ENCODE data around the gene ZMAT3.
"Not testable (repeated sequence)": the region's sequence is repeated elsewhere in the genome, so short reads cannot be mapped to it uniquely, and the experiment has no call there.

Gene ZMAT3, protein sequence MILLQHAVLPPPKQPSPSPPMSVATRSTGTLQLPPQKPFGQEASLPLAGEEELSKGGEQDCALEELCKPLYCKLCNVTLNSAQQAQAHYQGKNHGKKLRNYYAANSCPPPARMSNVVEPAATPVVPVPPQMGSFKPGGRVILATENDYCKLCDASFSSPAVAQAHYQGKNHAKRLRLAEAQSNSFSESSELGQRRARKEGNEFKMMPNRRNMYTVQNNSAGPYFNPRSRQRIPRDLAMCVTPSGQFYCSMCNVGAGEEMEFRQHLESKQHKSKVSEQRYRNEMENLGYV

DNA sequence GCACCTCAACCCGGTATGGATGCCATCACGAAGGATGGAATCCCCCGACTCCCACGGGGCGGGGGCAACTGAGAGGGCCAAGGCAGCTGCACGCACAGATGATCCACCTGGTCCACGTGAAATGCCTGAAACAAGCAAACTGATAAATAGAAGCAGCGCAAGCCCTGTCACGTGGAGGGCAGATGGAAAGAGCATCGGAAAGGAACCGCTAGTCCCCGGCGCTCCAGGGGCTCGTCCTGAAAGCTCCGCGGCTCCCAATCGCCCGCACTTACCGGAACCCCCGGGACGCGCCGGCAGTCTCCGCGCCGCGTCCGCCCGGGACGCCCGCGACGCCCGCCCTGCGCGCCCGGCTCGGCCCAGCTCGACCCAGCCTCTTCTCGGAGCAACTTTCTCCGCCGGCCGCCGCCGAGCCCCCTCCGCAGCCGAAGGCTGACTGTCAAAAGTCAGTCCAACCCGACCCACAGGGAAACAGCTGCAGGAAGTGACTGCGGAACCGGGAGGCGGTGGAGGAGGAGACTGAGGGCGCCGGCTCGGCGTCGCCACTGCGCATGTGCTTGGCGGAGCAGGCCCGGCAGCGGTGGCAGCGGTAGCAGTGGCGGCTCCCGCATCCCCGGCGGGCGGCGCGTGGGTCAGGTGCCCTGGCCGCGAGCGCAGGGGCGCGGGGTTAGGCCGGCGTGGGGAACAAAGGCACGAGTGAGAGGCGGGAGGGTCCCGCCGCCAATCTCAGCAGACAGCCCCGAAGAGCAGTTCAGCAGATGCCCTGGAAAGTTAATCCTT is at the start of gene ZMAT3:
ZMAT3 (minus strand) TSS at position 487 of the 777 bp plus-strand sequence. CDS start 4,057 bp downstream, outside the sequence.
- in situ Hi-C loops (cut with MboI; ENCODE audit: low sequenced_read_pairs), result no loop called here

- in situ Hi-C loops (cut with MboI; ENCODE audit: low sequenced_read_pairs), result no loop called here
These were observed 45.2 kb upstream of the ZMAT3 start for GRCh38 chr3:179116816-179117215.

GRCh38 chr3:179115444-179115843 is 43.8 kb upstream of the ZMAT3 start:
- in situ Hi-C loops (cut with MboI; ENCODE audit: low sequenced_read_pairs), result not testable (repeated sequence)

GRCh38 chr3:179113903-179114302 is 42.3 kb upstream of the ZMAT3 start:
- in situ Hi-C loops (cut with MboI; ENCODE audit: low sequenced_read_pairs), result no loop called here

- in situ Hi-C loops (cut with MboI; ENCODE audit: low sequenced_read_pairs), result no loop called here
These were observed 36.5 kb upstream of the ZMAT3 start for GRCh38 chr3:179108086-179108485.

DNA sequence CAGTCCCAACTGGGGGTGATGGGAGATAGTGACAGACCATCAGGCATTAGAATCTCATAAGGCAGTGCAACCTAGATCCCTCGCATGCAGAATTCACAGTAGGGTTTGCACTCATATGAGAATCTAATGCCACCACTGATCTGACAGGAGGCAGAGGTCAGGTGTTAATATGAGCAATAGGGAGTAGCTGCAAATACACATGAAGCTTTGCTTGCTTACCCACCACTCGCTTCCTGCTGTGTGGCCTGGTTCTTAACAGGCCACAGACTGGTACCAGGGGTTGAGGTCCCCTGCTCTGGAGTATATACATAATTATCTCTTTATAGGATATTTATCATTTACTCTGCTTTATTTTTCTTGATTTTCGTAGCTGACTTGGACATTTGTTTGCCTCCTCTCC is 36.0 kb upstream of the ZMAT3 start:
- in situ Hi-C loops (cut with MboI; ENCODE audit: low sequenced_read_pairs), result no loop called here

- in situ Hi-C loops (cut with MboI; ENCODE audit: low sequenced_read_pairs), result no loop called here
These were observed 34.3 kb upstream of the ZMAT3 start for GRCh38 chr3:179105881-179106280.

- in situ Hi-C loops (cut with MboI; ENCODE audit: low sequenced_read_pairs), result no loop called here
These were observed 29.0 kb upstream of the ZMAT3 start for GRCh38 chr3:179100652-179101051.

DNA sequence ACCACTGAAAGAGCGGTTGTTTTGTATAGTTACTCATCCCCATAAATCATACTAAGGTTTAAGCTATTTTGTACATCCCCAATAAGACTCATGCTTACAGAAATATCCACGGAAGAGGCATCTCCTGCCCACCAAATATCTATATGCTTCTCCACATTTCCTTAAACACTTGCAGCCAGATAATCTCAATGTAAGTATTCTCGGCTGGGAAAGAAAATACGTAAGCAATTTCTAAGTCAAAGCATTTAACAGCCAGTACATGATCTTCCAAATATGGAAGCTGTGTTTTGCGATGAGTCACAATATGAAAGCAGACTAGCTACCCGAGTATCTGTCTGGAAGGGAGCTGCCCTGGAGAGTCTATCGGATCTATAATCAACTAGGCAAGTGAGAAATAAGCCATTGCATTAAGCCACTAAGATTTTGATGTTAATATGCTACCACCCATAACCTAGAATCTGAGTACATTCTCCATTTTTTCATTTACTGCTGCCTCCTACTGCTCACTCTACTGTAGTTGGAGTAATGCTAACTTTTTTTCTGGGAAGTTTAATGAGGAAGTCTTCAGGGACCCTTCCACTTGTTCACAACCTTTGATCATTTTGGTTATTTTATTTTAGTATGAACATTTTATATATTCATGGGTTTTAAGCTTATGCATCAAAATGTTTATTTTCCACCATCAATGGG is 26.9 kb upstream of the ZMAT3 start:
- in situ Hi-C loops (cut with MboI; ENCODE audit: low sequenced_read_pairs), result no loop called here

DNA sequence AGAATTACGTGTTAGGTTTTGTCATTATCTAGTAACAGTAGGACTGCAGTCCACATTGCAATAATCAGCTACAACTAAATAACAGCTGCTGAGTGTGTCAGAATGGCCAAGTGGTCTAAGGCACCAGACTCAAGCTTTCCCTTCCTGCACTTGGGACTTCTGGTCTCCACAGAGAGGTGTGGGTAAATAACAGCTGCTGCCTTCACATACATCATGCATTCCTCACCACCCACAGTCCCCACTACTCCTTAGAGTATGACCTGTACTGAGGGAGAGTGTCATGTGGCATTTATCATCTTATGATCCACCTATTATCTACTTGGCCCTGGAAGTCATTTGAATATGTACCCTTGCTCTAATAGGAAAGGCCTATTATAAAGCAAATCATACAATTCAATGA is 22.2 kb upstream of the ZMAT3 start:
- in situ Hi-C loops (cut with MboI; ENCODE audit: low sequenced_read_pairs), result no loop called here

- in situ Hi-C loops (cut with MboI; ENCODE audit: low sequenced_read_pairs), result no loop called here
These were observed 19.5 kb upstream of the ZMAT3 start for GRCh38 chr3:179091113-179091512.

GRCh38 chr3:179088306-179088705 is 16.7 kb upstream of the ZMAT3 start:
- in situ Hi-C loops (cut with MboI; ENCODE audit: low sequenced_read_pairs), result no loop called here

DNA sequence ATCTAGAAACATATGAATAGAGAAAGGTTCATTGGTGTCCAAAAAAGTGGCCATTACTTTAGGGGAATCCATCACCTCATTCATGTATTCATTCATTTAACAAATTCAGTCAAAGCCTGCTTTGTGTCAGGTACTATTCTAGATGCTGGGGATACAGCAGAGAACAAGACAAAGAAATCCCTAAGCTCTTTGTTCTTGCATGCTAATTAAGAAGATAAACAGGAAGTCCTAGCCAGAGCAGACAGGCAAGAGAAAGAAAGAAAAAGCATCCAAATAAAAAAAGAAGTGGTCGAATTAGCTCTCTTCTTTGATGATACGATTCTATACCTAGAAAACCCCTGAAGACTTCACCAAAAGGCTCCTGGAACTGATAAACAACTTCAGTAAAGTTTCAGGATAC is 12.4 kb upstream of the ZMAT3 start:
- in situ Hi-C loops (cut with MboI; ENCODE audit: low sequenced_read_pairs), result no loop called here

GRCh38 chr3:179082416-179082815 is 10.8 kb upstream of the ZMAT3 start:
- in situ Hi-C loops (cut with MboI; ENCODE audit: low sequenced_read_pairs), result no loop called here

DNA sequence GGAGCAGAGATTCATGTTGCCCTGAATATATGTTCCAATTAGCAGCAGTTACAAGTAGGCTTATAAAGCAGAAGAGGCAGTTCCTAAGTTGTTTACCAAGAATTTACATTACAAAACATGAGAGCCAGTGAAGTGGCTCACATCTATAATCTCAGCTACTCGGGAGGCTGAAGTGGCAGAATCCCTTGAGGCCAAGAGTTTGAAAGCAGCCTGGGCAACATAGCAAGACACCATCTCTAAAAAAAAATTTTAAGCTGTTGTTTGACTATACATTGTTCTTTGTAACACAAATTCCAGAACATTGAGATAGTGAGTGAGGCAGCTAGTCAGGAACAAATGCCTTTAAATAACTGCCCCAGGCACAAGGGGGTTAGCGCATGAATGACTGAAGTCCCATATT is 10.3 kb upstream of the ZMAT3 start:
- in situ Hi-C loops (cut with MboI; ENCODE audit: low sequenced_read_pairs), result no loop called here

DNA sequence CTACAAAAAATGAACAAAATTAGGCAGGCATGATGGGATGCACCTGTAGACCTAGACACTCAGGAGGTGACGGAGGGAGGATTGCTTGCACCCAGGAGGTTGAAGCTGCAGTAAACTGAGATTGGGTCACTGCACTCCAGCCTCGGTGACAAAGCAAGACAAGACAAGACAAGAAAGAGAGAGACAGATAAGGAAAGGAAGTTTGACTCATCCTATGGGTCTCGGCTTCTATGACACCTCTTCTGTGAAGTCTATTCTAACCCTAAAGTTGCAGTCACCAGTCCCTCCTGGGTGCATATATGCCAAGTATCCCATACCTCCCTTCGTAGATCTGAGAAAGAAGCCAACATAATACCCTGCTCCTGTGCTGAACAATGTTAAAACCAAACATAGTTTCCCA is 7.9 kb upstream of the ZMAT3 start:
- in situ Hi-C loops (cut with MboI; ENCODE audit: low sequenced_read_pairs), result no loop called here

GRCh38 chr3:179076243-179077027 is 4.8 kb upstream of the ZMAT3 start:
- in situ Hi-C loops (cut with MboI; ENCODE audit: low sequenced_read_pairs), result no loop called here

DNA sequence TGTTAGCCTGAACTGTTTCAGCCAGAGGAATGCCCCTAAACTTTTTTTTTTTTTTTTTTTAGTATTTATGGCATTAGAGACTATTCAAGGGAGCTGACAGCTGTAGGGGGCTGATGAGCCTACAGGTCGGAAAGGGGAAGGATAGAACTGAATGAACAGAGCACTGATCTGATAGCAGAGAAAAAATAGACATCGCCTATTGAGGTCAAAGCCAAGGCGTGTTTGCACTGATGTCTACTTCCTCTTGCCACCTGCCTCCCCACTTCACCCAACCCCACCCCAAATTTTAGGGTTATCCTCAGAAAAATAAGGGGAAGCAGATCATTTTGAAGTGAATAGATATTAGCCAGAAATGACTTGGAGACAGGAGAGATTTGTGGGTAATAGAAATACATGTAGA is 3.0 kb upstream of the ZMAT3 start:
- in situ Hi-C loops (cut with MboI; ENCODE audit: low sequenced_read_pairs), result no loop called here

DNA sequence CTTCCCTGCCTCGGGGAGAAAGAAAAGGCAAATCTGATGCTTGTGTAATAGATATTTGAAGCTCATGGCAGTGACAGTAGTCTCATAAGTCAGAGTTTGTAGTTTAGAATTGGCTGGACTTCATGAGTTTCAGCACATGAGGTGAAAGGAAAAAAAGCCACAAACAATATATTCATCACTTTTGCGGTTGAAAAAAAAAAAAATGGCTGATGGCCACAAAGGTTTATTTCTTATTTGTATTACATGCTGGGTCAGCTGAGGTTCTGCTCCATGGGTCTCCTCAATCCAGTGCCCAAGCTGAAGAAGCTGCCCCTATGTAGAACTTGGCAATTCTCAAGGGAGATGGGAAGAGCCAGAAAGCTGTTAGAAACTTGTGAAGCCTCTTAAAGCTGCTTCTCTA is 2.2 kb upstream of the ZMAT3 start:
- in situ Hi-C loops (cut with MboI; ENCODE audit: low sequenced_read_pairs), result no loop called here

- in situ Hi-C loops (cut with MboI; ENCODE audit: low sequenced_read_pairs), result no loop called here
These were observed 460 bp upstream of the ZMAT3 start for GRCh38 chr3:179072100-179072438.

DNA sequence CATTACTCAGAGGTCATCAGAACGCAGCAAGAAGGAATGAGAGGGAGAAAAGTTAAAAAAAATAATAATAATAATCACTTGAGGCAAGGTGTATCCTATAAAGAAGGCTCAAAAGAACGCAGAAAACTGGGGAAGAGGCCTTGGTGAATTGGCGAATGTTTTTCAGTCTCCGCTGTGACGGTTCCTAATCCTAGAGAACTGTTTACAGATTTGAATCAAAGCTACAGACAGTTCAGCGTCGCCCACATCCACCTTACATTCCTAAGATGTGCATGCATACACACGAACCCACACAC is 634 bp downstream of the ZMAT3 start:
- in situ Hi-C loops (cut with MboI; ENCODE audit: low sequenced_read_pairs), result no loop called here

Measured in hTERT RPE-1 (cell line).